Measurements from ENCODE around the gene TMEM14A. TPM values are rescaled to one million over a fixed set of nuclear protein-coding genes. Genes with fewer than 3 reads are reported as not detected.

The TMEM14A gene
- total and polyA plus RNA-seq, 2 of the 8 experiments (the other 6 are each of a cell fraction or from before 2014, with no cell fraction given), result 11.1 to 11.2 TPM

DNA sequence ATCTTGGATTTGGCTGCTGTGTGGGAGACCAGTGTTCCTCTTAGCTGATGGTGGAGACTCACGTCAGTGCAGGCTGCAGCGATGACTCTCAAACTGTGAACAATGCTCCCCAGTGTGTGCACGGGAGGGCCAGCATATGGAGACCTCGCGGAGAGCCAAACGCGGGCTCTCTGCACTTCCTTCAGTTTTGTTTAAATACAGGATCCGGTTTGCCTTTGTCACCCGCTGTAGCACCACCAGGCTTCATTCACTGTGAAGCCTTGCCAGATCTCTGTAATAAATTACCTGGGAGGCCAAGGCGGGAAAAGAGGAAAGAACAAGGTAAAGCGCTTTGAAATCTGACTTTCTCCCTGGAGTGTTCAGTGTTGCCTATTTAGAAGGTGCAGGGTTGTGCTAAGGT lies 30.7 kb upstream of the TMEM14A start (continued):
- TF ChIP-seq CBX5 (IDR thresholded peaks at IDR 0.05; ENCODE audit: low read depth, low read length), result no peak
- TF ChIP-seq NRF1 (IDR thresholded peaks at IDR 0.05; ENCODE audit: low read depth, low read length), result no peak
- TF ChIP-seq RBBP5 (IDR thresholded peaks at IDR 0.05; ENCODE audit: borderline replicate concordance, low read depth, low read length), result no peak
- no peak for TF ChIP-seq CEBPB (IDR thresholded peaks at IDR 0.05; ENCODE audit: low read depth, low read length)
- no peak for TF ChIP-seq EP300 (IDR thresholded peaks at IDR 0.05; ENCODE audit: borderline replicate concordance in 1 of 2, low read depth in 2 of 2, low read length in 2 of 2)
